Muscle layer of duodenum (tissue), 2 donors: ENCODE data around the gene CAMK2A.

ENCODE experiments used
- H3K27ac ChIP-seq: one replicate; pipeline ENCODE4 v1.7.0; 2013; ENCODE audit warnings: mild to moderate bottlenecking, low read length
- H3K27me3 ChIP-seq: one replicate; pipeline ENCODE4 v1.7.0; 2013; ENCODE audit warnings: low read depth, mild to moderate bottlenecking, control low read depth, low read length
- H3K36me3 ChIP-seq, 2 donors: one replicate each; pipeline ENCODE4 v1.7.0; 2013; ENCODE audit warnings: low read length in 2 of 2, control low read depth in 1 of 2, mild to moderate bottlenecking in 1 of 2; ENCODE audit not compliant: insufficient read depth in 2 of 2, control insufficient read depth in 1 of 2
- H3K4me1 ChIP-seq, 2 donors: one replicate each; pipeline ENCODE4 v1.7.0; 2013; ENCODE audit warnings: low read length in 2 of 2, mild to moderate bottlenecking in 2 of 2, control low read depth in 1 of 2, moderate library complexity in 1 of 2; ENCODE audit not compliant: insufficient read depth in 2 of 2, control insufficient read depth in 1 of 2
- H3K4me3 ChIP-seq, 2 donors: one replicate each; pipeline ENCODE4 v1.7.0; 2013; ENCODE audit warnings: low read length in 2 of 2, low read depth in 1 of 2, mild to moderate bottlenecking in 1 of 2
- H3K9me3 ChIP-seq, 2 donors: one replicate each; pipeline ENCODE4 v1.7.0; 2013; ENCODE audit warnings: low read length in 2 of 2, control low read depth in 1 of 2, mild to moderate bottlenecking in 1 of 2; ENCODE audit not compliant: control insufficient read depth in 1 of 2
- donor health status: healthy.

Gene CAMK2A

DNA sequence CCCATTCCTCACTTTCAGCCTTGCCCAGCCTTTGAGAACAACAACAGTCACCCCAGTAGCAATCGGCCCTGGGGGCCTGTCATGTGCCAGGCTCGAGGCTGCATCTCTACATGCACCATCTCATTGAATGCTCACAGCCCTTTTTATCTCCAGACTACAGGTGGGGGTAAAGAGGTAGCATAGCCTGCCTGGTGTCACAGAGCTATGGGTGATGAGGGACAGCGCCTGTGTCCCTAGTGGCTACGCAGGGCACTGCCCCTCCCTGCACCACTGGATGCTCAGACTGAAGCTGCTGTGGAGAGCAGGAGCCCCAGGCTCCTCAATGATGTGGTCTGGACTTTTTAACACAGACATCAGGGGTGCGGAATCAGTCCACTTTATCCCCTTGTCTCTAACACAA lies 2.8 kb downstream of the CAMK2A start:
- Histone ChIP-seq H3K27me3 (no peaks in the 10 kb centered on the region), H3K4me3 (no peak overlapping the region), H3K4me1 (no peaks in the 10 kb centered on the region), H3K9me3 (no peaks in the 10 kb centered on the region), H3K27ac (no peak overlapping the region), H3K36me3 (no peaks in the 10 kb centered on the region)

DNA sequence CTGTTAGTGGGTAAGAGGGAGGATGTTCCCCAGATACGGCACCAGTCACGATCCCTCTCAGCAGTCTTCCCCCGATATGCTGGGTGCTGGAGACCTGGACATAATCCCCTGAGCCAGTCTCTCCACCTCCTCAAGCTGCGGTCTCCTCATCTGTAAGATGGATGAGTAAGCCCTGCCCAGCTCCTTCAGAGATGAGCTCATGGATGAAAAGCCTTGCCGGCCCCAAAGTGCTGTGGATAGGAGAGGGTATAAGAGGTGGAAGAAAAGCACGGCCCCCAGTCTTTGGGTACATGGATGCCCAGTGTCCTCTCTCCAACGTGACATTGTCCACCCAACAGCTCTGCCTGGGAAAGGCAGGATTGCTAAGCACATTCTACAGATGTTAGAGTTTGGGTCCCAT lies 4.5 kb downstream of the CAMK2A start:
- Histone ChIP-seq H3K4me1 (no peaks in the 10 kb centered on the region), H3K4me3 (no peak overlapping the region), H3K27me3 (no peaks in the 10 kb centered on the region), H3K27ac (no peak overlapping the region), H3K36me3 (no peaks in the 10 kb centered on the region), H3K9me3 (no peaks in the 10 kb centered on the region)

DNA sequence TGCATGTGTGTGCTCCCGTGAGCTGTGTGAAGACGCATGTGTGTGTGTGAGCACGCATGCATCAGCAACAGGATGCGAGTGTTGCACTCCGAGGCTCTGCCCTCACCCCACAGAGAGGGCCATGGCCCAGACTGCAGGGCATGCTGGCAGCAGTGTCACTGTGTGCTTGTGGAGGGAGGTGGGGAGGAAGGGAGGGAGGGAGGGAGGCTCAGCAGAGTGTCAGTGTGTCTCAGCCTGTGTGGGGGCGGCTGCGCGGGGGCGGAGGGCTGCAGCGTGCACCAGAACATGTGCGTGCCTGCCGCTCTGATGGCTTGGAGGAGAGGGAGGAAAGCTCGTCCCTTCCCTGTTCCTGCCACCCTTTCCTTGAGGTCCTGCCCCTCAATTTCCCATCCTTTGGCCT lies 5.3 kb downstream of the CAMK2A start:
- Histone ChIP-seq H3K4me1 (no peaks in the 10 kb centered on the region), H3K36me3 (no peaks in the 10 kb centered on the region), H3K27me3 (no peaks in the 10 kb centered on the region), H3K4me3 (no peak overlapping the region), H3K27ac (no peak overlapping the region), H3K9me3 (no peaks in the 10 kb centered on the region)

- no peaks in the 10 kb centered on the region for H3K4me1 ChIP-seq
- no peak overlapping the region for H3K27ac ChIP-seq
- H3K4me3 ChIP-seq: no peak overlapping the region
- H3K9me3 ChIP-seq: no peaks in the 10 kb centered on the region
- no peaks in the 10 kb centered on the region for H3K27me3 ChIP-seq
- no peaks in the 10 kb centered on the region for H3K36me3 ChIP-seq
Observed at GRCh38 chr5:150283904-150284303, 5.7 kb downstream of the CAMK2A start.

DNA sequence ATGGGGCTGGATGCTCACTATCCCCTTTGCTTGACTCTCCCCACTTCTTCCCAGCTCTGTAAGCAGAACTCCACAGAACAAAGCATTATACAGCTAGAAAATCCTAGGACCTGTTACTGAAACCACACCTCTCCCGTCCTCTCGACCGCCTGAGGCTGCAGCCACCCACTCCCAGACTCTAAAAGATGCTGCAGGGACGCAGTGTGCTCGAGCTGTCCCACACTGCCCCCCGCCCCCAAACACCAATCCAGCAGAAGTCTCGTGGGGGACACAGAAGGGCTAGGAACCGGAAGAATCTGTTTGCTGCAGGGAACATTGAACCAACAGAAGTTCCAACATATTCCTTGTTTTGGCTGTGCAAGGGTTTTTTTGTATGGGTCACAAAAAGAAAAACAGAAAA lies 7.6 kb downstream of the CAMK2A start:
- H3K4me1 ChIP-seq: no peaks in the 10 kb centered on the region

DNA sequence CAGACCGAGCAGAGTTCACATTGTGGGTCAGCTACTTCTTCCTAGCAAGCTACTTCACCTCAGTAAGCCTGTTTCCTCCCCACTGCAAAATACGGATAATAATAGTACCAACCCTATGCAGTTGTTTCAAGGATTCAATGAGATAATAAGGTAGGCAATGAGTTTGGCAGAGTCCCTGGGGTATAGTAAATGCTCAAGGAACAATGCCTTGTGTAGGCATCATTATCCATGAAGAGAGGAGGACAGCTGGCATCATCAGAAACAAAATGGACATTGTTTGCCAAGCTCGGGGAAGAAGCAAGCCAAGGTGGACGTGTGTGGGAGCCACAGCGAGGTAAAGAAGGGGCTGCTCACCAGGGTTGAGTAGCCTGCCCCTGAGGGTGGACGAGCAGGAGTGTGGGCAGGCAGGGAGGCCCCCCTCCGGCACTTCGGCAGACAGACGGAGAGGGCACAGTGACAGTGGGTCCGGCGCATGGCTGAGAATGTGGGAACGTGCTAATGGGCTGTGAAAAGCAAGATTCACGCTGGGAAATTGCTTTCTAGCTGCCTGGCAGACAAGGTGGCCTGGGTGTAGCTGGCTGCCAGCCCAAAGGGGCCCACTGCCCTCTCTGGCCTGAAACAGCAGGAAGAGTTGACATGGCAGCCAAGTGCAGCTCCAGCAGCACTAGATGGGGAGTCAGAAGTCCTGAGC lies 10.1 kb downstream of the CAMK2A start:
- Histone ChIP-seq H3K4me3 (no peak overlapping the region), H3K27ac (no peak overlapping the region), H3K36me3 (no peaks in the 10 kb centered on the region), H3K4me1 (no peaks in the 10 kb centered on the region), H3K27me3 (no peaks in the 10 kb centered on the region), H3K9me3 (no peaks in the 10 kb centered on the region)

More for the DNA sequence above, 7.6 kb downstream of the CAMK2A start:
- H3K27me3 ChIP-seq: no peaks in the 10 kb centered on the region
- H3K9me3 ChIP-seq: no peaks in the 10 kb centered on the region
- H3K4me3 ChIP-seq: no peak overlapping the region
- H3K27ac ChIP-seq: no peak overlapping the region
- no peaks in the 10 kb centered on the region for H3K36me3 ChIP-seq

DNA sequence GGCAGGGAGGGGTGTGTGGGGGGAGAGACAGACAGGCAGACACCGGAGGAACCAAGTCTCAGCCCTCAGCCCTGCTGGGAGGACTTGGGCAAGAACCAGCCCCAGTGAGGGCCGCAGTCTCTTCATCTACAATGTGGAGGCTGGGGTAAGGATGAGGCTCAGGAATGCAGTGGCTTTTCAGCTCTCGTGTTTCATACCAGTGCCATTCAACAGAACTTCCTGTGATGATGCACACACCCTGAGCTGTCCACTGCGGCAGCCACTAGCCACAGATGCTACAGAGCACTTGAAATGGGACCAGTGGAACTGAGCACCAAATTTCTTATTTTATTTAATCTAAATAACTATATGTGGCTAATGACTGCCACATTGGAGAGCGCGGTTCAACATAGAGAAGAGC lies 10.7 kb downstream of the CAMK2A start:
- no peaks in the 10 kb centered on the region for H3K9me3 ChIP-seq
- H3K27ac ChIP-seq: no peak overlapping the region
- no peaks in the 10 kb centered on the region for H3K4me1 ChIP-seq
- no peaks in the 10 kb centered on the region for H3K36me3 ChIP-seq
- no peaks in the 10 kb centered on the region for H3K27me3 ChIP-seq
- H3K4me3 ChIP-seq: no peak overlapping the region

DNA sequence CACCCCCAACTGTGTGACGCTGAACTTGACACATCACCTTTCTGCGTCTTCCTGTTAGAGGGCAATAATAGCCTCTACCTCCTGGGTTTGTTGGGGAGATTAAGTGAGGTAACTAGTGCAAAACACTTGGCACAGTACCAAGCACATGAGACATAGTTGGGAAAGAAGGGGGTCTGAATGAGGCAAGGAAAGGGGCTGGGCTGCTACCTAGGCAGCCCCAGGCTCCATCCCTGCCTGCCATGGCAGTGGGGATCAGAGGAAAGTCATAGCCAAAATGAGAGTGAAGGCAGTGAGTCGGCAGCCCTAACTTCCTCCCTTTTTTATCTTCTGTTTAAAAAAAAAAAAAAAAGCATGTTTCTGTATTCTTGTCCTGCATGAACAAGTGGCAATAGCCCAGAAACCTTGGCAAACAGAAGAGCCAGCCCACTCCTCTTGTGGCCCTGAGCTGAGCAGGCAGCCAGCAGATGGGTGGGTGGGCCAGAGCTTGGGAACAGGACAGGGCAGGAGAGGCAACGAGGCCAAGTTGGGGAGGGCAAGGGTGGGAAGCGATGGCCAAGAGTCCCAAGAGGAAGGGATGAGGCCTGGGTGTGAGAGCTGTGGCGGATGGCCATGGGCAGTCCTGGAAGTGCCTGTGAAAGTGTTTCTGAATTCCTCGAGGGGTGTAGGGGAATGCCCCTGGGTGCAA lies 11.4 kb downstream of the CAMK2A start:
- no peak overlapping the region for H3K27ac ChIP-seq
- no peaks in the 10 kb centered on the region for H3K36me3 ChIP-seq
- H3K4me3 ChIP-seq: no peak overlapping the region
- H3K4me1 ChIP-seq: no peaks in the 10 kb centered on the region
- no peaks in the 10 kb centered on the region for H3K9me3 ChIP-seq
- H3K27me3 ChIP-seq: no peaks in the 10 kb centered on the region

GRCh38 chr5:150277043-150277442 lies 12.5 kb downstream of the CAMK2A start:
- no peaks in the 10 kb centered on the region for H3K36me3 ChIP-seq
- H3K9me3 ChIP-seq: no peaks in the 10 kb centered on the region
- no peaks in the 10 kb centered on the region for H3K4me1 ChIP-seq
- H3K27me3 ChIP-seq: no peaks in the 10 kb centered on the region
- H3K27ac ChIP-seq: no peak overlapping the region
- H3K4me3 ChIP-seq: no peak overlapping the region

DNA sequence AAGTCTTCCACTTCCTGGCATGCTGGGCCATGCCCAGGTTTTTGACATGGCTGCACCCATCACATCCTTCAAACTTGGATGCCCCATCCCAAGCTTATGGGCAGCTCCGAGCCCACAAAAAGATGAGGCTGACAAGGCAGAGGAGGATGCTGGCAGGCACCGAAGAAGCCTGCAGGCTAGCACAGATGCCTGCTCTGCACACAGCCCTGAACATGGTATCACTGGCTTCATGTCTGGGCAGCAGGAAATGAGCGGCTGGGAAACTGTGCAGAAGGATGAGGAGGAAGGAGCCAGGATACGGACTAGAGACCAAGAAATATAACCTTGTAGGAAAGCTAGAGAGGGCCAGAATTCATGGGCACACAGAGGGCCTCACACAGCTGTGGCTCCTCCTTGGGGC lies 14.8 kb downstream of the CAMK2A start:
- H3K4me1 ChIP-seq: peaks cover 0 to 10% of the 10 kb centered on the region in 2 donors
- H3K27me3 ChIP-seq: no peaks in the 10 kb centered on the region
- H3K27ac ChIP-seq: no peak overlapping the region
- H3K4me3 ChIP-seq: no peak overlapping the region
- H3K36me3 ChIP-seq: no peaks in the 10 kb centered on the region
- no peaks in the 10 kb centered on the region for H3K9me3 ChIP-seq

- Histone ChIP-seq H3K27ac (no peak overlapping the region), H3K36me3 (no peaks in the 10 kb centered on the region), H3K27me3 (no peaks in the 10 kb centered on the region), H3K9me3 (no peaks in the 10 kb centered on the region), H3K4me1 (peaks cover 0 to 10% of the 10 kb centered on the region in 2 donors), H3K4me3 (no peak overlapping the region)
Observed at GRCh38 chr5:150272531-150272930, 17.0 kb downstream of the CAMK2A start.

- no peak overlapping the region for H3K27ac ChIP-seq
- H3K4me1 ChIP-seq: peaks cover 0 to 10% of the 10 kb centered on the region in 2 donors
- no peaks in the 10 kb centered on the region for H3K9me3 ChIP-seq
- H3K4me3 ChIP-seq: no peak overlapping the region
- H3K36me3 ChIP-seq: no peaks in the 10 kb centered on the region
- H3K27me3 ChIP-seq: no peaks in the 10 kb centered on the region
Observed at GRCh38 chr5:150271923-150272322, 17.6 kb downstream of the CAMK2A start.
